GM23248 (cell line): ENCODE results near the gene SLC5A1.

Experiments
- EZH2 ChIP-seq: fragments of 200-600 bp; sonication (generic); IDR thresholded peaks from 2 replicates; pipeline ENCODE4 v1.6.1; 2018; ENCODE audit warnings: antibody characterized with exemption, mild to moderate bottlenecking; ENCODE audit not compliant: insufficient read depth, poor library complexity, severe bottlenecking
- EZH2phosphoT487 ChIP-seq: fragments of 200-600 bp; sonication (generic); IDR thresholded peaks from 2 replicates; pipeline ENCODE4 v1.6.1; 2018; ENCODE audit warnings: antibody characterized with exemption, moderate library complexity, mild to moderate bottlenecking, low read depth; ENCODE audit not compliant: insufficient read depth

GRCh38 chr22:32059426-32059825 lies 16.4 kb downstream of the SLC5A1 start:
- TF ChIP-seq EZH2 (no peak), EZH2phosphoT487 (no peak)
